Lower leg skin (tissue), 3 donors: ENCODE data around the gene HIGD1B.

ENCODE experiments used
- POLR2A ChIP-seq, 2 donors: fragments of 450-650 bp; IDR thresholded peaks; one replicate each; pipeline ENCODE4 v1.6.1; 2016 to 2017; ENCODE audit warnings: antibody characterized with exemption in 2 of 2, mild to moderate bottlenecking in 1 of 2, moderate library complexity in 1 of 2
- TF ChIP-seq, protein P1 (sequence below), 3 donors: fragments of 450-650 bp; IDR thresholded peaks; one replicate each; pipeline ENCODE4 v1.5.1; 2016; ENCODE audit warnings: antibody characterized with exemption in 3 of 3, mild to moderate bottlenecking in 3 of 3, moderate library complexity in 2 of 3

DNA sequence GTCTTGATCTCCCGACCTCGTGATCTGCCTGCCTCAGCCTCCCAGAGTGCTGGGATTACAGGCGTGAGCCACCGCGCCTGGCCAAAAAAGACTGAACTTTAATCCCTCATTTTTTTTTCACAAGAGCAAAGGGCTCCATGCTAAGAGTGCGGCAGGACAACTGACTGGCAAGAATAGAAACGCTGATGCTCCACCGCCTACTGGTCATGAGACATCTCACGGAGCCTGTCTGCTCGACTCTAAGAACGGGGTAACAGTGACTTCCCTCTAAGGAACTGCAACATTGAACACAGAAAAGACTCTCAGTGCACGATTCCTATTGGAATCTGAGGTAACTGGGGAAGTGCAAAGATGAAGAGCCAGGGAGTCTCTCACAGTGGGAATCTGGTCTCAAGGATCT is 23.9 kb downstream of the HIGD1B start:
- TF ChIP-seq, protein P1, sequence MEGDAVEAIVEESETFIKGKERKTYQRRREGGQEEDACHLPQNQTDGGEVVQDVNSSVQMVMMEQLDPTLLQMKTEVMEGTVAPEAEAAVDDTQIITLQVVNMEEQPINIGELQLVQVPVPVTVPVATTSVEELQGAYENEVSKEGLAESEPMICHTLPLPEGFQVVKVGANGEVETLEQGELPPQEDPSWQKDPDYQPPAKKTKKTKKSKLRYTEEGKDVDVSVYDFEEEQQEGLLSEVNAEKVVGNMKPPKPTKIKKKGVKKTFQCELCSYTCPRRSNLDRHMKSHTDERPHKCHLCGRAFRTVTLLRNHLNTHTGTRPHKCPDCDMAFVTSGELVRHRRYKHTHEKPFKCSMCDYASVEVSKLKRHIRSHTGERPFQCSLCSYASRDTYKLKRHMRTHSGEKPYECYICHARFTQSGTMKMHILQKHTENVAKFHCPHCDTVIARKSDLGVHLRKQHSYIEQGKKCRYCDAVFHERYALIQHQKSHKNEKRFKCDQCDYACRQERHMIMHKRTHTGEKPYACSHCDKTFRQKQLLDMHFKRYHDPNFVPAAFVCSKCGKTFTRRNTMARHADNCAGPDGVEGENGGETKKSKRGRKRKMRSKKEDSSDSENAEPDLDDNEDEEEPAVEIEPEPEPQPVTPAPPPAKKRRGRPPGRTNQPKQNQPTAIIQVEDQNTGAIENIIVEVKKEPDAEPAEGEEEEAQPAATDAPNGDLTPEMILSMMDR (IDR thresholded peaks at IDR 0.05), result no peak
- no peak for TF ChIP-seq POLR2A (IDR thresholded peaks at IDR 0.05)
